HG03280 (cell line): ENCODE data around the gene CCDC15.
A peak's percentile ranks its signal among the peaks of the same experiment; 100 is the strongest.
"Not testable (repeated sequence)": the region's sequence is repeated elsewhere in the genome, so short reads cannot be mapped to it uniquely, and the experiment has no call there.

Experiments
- ATAC-seq: cut with Tn5 transposase; IDR thresholded peaks from one replicate; pipeline ENCODE4 v1.9.1; 2021; ENCODE audit warnings: mild to moderate bottlenecking, moderate library complexity; ENCODE audit not compliant: unreplicated experiment

The CCDC15 gene

GRCh38 chr11:124988063-124988462 lies 34.1 kb downstream of the CCDC15 start:
- no peak for ATAC-seq

DNA sequence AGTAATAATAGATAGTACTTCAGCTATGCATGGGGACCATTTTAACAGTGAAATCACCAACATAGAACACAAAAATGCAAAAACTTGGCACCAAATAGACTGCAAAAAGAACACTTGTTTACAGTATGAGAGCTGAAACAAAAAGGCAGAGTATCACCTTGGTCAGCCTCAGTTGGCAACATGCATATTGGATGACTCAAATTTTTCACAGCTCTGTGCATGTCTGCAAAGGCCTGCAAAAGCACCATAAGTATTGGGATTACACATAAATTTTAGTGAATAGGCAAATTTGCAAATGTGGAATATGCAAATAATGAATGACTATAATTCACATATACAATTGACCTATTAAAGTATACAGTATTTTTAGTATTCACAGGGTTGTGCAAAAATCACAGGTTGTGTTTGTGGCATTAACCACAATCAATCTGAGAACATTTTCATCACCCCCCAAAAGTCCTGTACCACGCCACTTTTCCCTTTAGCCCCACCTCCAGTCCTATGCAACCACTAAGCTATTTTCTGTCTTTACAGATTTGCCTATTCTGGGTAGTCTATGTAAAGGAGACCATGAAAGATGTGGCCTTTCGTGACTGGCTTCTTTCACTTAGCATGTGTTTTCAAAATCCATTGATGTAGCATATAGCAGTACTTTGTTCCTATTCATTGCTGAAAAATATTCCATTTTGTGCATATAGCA lies 47.2 kb downstream of the CCDC15 start:
- ATAC-seq = no peak

- ATAC-seq = no peak
These were observed 47.8 kb downstream of the CCDC15 start for GRCh38 chr11:125001849-125002248.

DNA sequence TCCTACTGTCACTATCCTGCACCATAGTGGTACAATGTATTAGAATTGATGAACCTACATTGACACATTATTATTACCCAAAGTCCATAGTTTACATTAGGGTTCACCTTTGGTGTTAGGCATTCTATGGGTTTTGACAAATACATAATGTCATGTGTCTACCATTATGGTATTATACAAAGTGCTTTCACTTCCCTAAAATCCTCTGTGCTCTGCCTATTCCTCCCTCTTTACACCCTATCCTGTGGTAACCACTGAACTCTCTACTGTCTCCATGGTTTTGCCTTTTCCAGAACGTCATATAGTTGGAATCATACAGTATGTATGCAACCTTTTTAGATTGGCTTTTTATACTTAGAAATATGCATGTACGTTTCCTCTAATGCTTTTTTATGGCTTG lies 51.5 kb downstream of the CCDC15 start:
- ATAC-seq = no peak

GRCh38 chr11:125016413-125016812 lies 62.4 kb downstream of the CCDC15 start:
- ATAC-seq = no peak

DNA sequence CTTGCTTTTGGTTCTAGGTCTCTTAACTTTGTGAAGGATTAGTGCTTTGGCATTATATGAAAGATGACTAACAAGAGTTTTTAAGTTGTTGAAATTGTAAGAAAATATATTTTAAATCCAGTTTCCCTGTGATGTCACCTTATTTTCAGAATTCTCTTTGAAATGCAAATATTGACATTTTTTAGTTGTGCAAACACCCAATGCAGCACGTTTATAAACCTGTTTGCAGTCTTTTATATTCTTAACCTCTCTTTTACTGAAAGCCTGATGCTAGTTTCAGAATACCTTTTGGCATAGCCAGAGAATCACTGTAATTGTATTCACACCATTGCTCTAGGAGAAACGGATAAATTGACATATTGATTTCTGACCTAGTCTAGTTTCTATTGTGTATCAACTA lies 66.3 kb downstream of the CCDC15 start:
- no peak for ATAC-seq

DNA sequence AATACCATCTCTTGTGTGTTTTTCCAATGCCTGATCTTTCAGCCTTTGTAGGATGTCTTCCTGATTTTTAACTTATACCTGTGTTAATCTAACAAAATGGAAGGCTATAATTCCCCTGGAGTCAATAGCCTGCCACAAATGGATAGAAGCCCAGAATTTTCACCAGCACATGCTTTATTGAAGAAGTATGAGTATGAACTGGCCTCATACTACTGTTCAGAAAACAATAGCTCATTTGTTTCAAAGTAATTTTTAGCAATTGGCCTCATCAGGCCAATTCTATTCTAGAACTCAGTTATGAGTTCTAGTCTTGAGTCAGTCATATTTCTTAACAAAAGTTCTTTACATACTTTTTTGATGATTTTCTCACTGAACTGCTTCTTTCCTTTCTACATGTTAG lies 68.5 kb downstream of the CCDC15 start:
- no peak for ATAC-seq

GRCh38 chr11:125025968-125026367 lies 72.0 kb downstream of the CCDC15 start:
- no peak for ATAC-seq

GRCh38 chr11:125029431-125029830 lies 75.4 kb downstream of the CCDC15 start:
- not testable (repeated sequence) for ATAC-seq

DNA sequence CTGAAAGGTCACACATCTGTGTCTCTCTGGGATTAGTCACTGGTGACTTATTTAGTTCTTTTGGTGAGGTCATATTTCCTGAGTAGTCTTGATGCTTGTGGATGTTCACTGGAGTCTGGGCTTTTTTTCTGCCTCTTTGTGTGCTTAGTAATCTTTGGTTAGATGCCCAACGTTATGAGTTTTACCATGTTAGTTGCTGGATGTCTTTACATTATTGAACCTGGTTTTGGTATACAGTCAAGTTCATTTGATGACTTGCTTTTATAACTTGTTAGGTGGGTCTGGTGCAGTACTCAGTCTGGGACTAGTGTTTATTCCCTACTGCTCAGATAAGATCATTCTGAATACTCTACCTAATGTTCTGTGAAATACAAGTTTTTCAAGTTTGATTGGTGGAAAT lies 82.9 kb downstream of the CCDC15 start:
- no peak for ATAC-seq

GRCh38 chr11:125049164-125049792 lies 95.3 kb downstream of the CCDC15 start:
- ATAC-seq = no peak

DNA sequence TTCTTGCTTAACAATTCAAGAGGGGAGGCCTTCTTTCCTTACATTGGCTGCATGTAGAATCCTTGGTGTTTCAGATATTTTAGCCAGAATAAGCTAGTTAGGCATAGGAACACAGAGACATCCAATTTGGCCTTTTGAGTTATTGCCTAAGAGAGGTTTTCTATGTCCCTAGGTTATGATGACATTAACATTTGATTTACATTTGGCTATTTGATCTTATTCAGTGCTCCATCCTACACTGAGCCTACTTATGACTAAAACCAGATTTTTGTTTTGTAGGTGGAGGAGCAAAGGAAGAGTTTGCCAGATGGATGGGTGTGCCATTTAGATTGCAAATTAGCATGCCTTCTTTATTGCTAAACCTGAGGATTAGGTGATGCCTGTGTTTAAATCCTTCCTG lies 98.0 kb downstream of the CCDC15 start:
- no peak for ATAC-seq

GRCh38 chr11:125053167-125053566 lies 99.2 kb downstream of the CCDC15 start:
- no peak for ATAC-seq

DNA sequence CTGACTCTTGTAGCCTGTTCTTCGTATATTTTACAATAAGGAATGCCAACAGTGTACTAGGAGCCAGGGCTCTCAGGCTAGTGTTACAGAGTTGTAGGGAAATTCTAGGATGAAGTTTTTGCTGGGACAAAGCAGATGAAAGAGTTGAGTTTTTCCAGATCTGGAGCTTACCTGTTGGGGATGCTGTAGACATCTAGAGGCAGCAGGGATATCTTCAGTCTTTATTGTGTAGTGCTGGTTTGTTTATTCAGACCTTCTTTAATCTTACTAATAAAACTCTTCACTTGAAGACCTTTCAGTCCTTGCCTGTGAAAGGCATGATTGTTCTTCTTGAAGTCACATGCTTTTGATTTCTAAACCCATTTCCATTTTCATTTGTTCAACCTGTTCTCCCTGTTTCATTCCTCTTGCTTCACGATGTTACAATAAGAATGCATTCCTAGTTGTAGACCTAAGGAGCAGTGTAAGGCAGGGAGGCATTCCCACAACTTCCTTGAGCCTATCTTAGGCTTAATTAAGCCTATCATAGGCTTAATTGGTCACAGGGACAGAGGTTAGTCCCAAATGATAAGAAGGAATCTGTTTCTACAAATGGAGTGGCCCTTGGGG lies 101.2 kb downstream of the CCDC15 start:
- no peak for ATAC-seq

DNA sequence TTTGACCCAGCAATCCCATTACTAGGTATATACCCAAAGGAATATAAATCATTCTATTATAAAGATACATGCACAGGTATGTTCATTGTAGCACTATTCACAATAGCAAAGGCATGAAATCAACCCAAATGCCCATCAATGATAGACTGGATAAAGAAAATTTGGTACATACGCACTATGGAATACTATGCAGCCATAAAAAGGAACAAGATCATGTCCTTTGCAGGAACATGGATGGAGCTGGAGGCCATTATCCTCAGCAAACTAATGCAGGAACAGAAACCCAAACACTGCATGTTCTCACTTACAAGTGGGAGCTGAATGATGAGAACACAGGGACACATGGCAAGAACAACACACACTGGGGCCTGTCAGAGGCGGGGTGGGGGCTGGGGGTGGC lies 102.1 kb downstream of the CCDC15 start:
- not testable (repeated sequence) for ATAC-seq

DNA sequence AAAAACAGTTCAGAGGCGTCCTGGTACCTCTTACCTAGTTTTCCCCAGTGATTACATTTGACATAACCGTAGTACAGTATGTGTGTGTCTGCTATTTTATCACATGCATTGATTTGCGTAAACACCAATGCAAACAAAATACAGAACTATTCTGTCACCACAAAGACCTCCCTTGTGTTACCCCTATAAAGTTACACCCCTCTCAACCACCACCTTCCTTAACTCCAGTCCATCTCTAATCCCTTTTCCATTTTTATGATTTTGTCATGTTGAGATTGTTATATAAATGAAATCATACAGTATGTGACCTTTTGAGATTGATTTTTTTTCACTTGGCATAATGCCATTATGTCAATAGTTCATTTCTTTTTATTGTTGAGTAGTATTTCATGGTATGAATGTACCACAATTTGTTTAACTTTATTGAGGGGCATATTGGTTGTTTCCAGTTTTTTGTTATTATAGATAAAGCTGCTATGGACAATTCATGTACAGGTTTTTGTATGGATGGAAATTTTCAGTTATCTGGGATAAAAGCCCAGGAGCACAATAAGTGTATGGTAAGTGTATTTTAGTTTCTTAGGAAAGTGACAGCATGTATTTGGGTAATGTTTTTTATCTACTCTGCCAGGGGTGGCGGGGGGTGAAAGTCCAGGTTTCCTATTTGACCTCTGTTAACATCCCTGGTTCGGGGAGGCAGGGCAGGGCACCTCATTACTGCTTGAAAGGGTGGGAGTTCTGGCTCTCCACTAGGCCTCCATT lies 103.1 kb downstream of the CCDC15 start:
- no peak for ATAC-seq

- ATAC-seq = no peak
These were observed 103.7 kb downstream of the CCDC15 start for GRCh38 chr11:125057693-125058016.

DNA sequence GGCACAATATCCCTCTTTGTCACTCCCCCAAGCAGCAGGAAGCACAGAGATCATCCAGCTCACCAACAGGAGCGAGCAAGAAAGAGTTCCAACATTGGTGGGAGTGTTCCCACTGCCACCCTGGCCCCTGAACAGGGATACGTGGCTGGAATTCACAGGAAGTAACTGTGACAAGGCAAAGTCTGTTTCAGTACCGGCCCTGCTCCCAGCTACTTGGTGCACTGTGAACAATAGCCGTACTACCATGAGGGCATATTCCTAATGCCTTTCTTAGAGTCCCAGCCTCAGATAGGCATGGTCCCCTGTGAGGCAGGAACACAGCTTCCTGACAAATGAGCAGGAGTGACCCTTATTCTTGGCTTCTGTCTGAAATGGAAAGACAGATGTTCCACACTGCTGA lies 107.3 kb downstream of the CCDC15 start:
- ATAC-seq = no peak

DNA sequence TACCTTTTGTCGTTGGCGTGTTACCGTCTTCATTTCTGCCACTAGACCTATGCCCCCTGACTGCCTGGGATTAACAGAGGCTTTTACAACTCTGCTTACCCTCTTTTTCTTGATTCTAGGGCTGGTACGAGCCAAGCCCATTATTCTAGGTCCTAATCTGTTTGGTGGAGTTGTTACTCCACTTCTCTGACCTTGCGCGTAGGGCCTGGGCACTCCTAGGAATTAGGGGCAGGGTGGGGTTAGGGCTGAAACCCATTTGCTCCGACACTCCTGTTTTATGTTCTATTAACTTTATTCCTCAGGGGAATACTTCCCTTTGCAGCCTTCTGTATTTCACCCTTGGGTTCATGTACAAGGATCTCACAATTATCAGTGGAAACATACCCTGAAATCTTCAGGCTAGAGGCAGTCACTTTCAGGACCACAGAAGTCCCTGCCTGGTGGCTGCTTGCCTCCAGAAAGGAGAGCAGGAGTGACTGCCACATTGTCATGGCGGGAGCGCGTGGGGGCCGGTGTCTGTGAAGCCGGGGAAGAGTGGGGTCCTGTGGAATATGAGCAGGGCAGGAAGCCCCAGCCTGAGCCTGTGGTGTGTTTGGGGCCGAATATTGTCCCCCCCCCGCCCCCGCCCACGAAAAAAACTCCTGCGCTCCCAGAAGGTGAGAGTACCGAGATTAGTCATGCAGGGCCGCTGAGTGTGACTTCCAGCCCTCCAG lies 108.4 kb downstream of the CCDC15 start:
- no peak for ATAC-seq

GRCh38 chr11:125062931-125063428 lies 109.0 kb downstream of the CCDC15 start, which contains the start of gene SLC37A2:
Gene SLC37A2 (plus strand): TSS chr11:125063305. CDS start chr11:125063368, 63 bp downstream.
- ATAC-seq = peak; percentile 91
